Stimulated activated CD8-positive, alpha-beta memory T cell treated with anti-CD3 and anti-CD28 coated beads, Interleukin-4, amount 100 ng/mL, for 4 hours (primary cell): Measurements from ENCODE around the gene REXO2.

ENCODE experiments used
- DNase-seq, 2 donors: peaks; one replicate each; pipeline ENCODE4 v3.0.0-alpha.2; 2020; ENCODE audit warnings: low read depth in 2 of 2, low spot score in 1 of 2

Gene REXO2

GRCh38 chr11:114439229-114440120 lies at the start of gene REXO2:
TSS of gene REXO2 (plus strand) at chr11:114439467. CDS start at chr11:114439529, 62 bp downstream.
- DNase-seq: peak; percentile 87 to 89

- no peak for DNase-seq
Measured at GRCh38 chr11:114392735-114393667, 46.3 kb upstream of the REXO2 start.

- no peak for DNase-seq
Measured at GRCh38 chr11:114395736-114396135, 43.5 kb upstream of the REXO2 start.

DNA sequence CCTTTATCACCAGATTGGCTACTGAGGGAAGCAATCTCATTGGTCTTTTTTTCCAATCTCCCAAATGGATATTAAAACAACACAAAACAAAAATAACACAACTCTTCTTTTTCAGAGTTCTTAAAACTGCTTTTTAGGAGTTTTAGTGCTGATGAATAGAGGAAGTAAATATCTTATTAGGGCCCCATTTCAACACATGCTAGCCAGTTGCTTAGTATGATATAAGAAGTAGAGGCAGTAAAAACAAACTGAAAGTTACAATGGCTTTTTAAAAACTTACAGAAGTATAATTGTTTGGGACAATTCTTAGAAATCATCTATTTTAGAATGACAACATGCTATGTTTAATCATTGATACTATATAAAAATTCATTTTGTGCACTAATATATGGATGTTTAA lies 42.4 kb upstream of the REXO2 start:
- no peak for DNase-seq

GRCh38 chr11:114397349-114397982 lies 41.8 kb upstream of the REXO2 start:
- no peak for DNase-seq

GRCh38 chr11:114398303-114398920 lies 40.9 kb upstream of the REXO2 start:
- no peak for DNase-seq

- no peak for DNase-seq
Measured at GRCh38 chr11:114399490-114400215, 39.6 kb upstream of the REXO2 start.

DNA sequence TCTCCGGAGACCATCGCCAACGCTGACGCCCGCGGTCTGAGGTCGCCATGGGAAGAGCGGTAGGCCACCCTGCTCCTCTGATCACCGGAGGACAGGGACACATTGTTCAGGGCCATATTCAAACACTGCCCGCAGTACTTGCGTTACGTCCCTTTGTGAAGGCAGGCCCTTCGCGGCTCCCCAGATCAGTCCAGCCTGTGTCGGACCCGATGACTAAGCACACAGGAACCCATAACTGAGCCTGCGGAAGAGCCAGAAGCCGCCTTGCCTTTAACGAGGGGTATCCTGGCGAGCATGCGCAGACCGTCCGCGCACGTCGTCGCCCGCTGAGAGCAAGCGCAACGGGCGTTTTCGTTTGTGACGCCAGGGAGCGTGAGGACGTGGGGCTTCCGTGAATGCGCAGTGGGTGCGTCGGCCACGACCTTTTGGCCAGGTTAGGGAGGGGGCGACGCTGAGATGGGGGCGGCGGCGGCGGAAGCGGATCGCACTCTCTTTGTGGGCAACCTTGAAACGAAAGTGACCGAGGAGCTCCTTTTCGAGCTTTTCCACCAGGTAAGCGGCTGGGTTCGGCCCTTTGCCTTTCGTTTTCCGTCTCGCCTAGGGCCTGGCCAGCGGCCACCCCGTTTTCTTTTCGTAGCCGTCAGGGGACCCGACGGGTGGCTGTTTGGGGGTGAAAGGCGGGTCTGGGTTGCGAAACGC lies 38.9 kb upstream of the REXO2 start, which contains the start of the genes C11orf71 and RBM7:
Gene C11orf71 (minus strand): TSS at position 296 of the 699 bp plus-strand sequence. CDS start 180 bp downstream, at position 116.
Gene RBM7 (plus strand): TSS at position 451 of the 699 bp plus-strand sequence. CDS start 6 bp downstream, at position 457.
- DNase-seq: peak; percentile 94 to 96

DNA sequence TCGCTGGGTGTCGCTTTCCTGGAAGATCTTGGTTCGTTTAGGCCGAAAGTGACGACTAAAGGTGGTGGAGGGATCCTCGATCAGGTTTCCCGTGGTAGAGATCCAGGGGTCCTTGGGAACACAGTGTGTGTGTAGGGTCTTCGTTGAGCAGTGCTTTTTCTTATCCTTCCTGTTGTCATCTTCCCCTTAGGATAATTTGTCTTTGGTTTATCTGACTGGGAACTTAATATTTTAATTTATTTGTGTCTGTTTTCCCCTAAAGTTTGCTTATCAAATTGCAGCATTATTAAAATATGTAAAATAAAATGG lies 38.4 kb upstream of the REXO2 start:
- DNase-seq: no peak

- no peak for DNase-seq
Measured at GRCh38 chr11:114401311-114401710, 38.0 kb upstream of the REXO2 start.

GRCh38 chr11:114412946-114413345 lies 26.3 kb upstream of the REXO2 start:
- DNase-seq: no peak

GRCh38 chr11:114413958-114414357 lies 25.3 kb upstream of the REXO2 start:
- DNase-seq: no peak

- DNase-seq: no peak
Measured at GRCh38 chr11:114416441-114416961, 22.8 kb upstream of the REXO2 start.

- DNase-seq: no peak
Measured at GRCh38 chr11:114426280-114426679, 13.0 kb upstream of the REXO2 start.

- DNase-seq: no peak
Measured at GRCh38 chr11:114430290-114430689, 9.0 kb upstream of the REXO2 start.

DNA sequence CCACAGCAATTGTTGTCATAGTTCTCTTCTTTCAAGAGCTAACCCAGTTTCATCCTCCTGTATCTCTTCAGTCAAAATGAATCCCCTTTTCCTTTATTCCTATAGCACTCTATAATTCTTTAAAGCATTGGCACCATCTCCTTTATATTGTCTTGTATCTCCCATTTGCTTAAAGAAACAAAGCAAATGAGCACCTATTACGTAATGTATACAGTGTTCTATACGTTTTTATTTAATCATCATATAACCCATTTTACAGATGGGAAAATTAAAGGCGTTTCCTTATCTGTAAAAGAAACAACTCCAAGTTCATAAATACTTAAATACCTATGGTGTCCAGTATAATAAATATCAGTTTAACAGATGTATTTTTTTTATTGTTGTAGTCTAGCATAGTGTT lies 6.4 kb upstream of the REXO2 start:
- DNase-seq: no peak

DNA sequence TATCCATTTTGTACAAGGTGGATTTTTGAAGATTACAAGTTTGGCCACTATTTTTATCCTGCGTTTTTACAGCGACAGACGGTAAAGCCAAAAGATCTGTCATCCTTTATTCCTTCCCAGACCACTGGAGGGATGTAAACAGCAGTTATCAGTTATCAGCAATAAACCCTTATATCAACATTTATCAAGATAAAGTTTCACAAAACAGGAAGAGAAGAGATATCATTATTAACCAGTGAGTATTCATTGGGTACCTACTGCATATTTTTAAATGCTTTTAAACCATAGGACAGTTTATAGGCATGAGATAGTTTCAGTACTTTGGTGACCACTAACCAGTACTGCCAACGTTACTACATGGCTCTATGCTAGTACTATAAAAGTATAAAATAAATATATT lies 5.9 kb upstream of the REXO2 start:
- no peak for DNase-seq

- no peak for DNase-seq
Measured at GRCh38 chr11:114438303-114438702, 964 bp upstream of the REXO2 start.

- no peak for DNase-seq
Measured at GRCh38 chr11:114440121-114440860, 1.0 kb downstream of the REXO2 start.
